SK-N-SH treated with all-trans-retinoic acid at 6 μM for 48 hours (cell line): ENCODE measurements around the gene PARD3B.

Experiments used
- ARNTL ChIP-seq: fragments of 450-650 bp; formaldehyde crosslinking; IDR thresholded peaks from 2 replicates; pipeline ENCODE4 v1.5.0; 2020; ENCODE audit warnings: low read depth, mild to moderate bottlenecking, moderate library complexity, borderline replicate concordance
- BACH2 ChIP-seq: fragments of 250-450 bp; sonication (Bioruptor Pico); IDR thresholded peaks from 2 replicates; pipeline ENCODE4 v1.9.0; 2021; ENCODE audit warnings: mild to moderate bottlenecking, borderline replicate concordance
- RARB ChIP-seq: fragments of 250-450 bp; sonication (Bioruptor Pico); IDR thresholded peaks from 2 replicates; pipeline ENCODE4 v1.8.0; 2021; ENCODE audit warnings: mild to moderate bottlenecking, moderate library complexity
- ZFP30 ChIP-seq: fragments of 450-650 bp; formaldehyde crosslinking; IDR thresholded peaks from 2 replicates; pipeline ENCODE4 v1.5.0; 2022; ENCODE audit warnings: mild to moderate bottlenecking, moderate library complexity
- ZNF70 ChIP-seq: fragments of 450-650 bp; formaldehyde crosslinking; IDR thresholded peaks from 2 replicates; pipeline ENCODE4 v1.5.0; 2020; ENCODE audit warnings: mild to moderate bottlenecking, moderate library complexity

DNA sequence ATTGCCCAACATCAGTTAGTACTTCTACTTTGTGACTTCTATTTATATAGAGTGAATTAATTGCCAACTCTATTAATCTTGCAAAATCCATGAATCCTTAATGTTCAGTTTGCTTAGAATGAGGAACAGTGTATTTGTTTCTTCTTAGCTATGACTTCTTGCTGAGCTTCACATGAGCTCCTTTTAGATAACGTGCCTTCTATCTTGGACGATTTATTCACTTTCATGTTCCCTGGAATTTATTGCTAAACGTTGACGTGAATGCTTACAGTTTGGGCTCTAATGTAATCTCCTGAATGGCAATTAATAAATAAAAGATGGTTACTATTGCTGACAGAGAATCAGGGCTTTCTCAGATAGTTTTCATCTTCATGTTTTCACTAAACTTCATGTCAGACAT is 752.6 kb downstream of the PARD3B start:
- TF ChIP-seq BACH2 (CRISPR knock-in tag) (no peak), ARNTL (CRISPR knock-in tag) (no peak), RARB (CRISPR knock-in tag) (no peak), ZFP30 (CRISPR knock-in tag) (no peak), ZNF70 (CRISPR knock-in tag) (no peak)
